Measurements from ENCODE around the gene PLEKHG7.

PLEKHG7 gene

DNA sequence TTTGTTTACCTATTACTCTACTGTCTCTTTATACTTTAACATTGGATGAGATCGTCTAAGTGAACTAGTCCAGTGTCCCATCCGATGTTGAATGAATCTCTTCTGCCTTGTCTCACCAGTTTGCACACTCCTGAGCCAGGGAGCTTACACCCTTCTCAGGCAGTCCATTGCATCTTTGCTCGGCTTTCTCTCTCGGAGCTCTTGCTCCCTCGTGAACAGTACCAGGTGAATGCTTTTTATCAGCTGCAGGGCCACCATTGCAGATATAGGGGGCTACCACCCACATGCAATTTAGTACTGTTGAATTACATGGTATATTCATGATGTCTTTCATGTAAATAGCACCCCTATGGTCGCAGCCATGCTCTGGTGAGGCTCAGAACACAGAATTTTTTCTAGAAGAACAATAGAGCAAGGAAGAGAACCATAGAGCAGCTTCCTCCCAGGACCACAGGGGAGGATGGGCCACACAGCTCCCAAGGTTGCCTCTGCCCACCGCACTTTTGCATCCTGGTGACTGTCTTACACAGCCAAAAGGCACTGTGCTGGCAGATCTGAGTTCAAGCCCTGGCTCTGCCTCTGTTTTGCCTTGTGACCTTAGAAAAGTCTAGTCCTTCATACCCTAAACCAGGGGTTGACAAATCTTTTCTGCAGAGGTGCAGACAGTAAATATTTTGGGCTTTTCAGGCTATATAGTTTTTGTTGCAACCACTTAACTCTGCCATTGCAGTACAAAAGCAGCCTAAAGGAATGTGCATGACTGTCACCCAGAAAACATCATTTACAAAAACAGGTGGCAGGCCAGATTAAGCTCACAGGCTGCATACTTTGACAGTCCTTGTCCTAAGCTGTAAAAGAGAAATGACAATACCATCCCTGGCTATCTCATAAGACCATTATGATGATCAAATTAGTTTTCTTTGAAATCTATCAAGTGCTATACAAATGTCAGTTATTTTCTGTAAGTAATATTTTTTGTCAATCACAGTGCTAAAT lies 35.4 kb downstream of the PLEKHG7 start:
- no peaks in the 10 kb centered on the region for H3K9me3 ChIP-seq (ENCODE audit: low read length)
- H3K27ac ChIP-seq (ENCODE audit: low read depth, low read length, poor library complexity, severe bottlenecking) = no peak overlapping the region
- H3K4me3 ChIP-seq (ENCODE audit: low read depth, low read length, poor library complexity, severe bottlenecking) = no peak overlapping the region
- H3K9me2 ChIP-seq (ENCODE audit: low read depth, low read length) = no peaks in the 10 kb centered on the region
- TF ChIP-seq EZH2 (IDR thresholded peaks at IDR 0.05; ENCODE audit: borderline replicate concordance, low read length) = no peak
- H2AFZ ChIP-seq (ENCODE audit: low read length) = no peak overlapping the region
- H3K79me2 ChIP-seq (ENCODE audit: insufficient read depth, low read length) = no peaks in the 10 kb centered on the region
- no peaks in the 10 kb centered on the region for H3F3A ChIP-seq (ENCODE audit: insufficient read depth, low read length)
- no peaks in the 10 kb centered on the region for H3K27me3 ChIP-seq (ENCODE audit: insufficient read depth, low read length)
- H3K4me2 ChIP-seq (ENCODE audit: low read length) = no peak overlapping the region
- no peaks in the 10 kb centered on the region for H4K20me1 ChIP-seq (ENCODE audit: insufficient read depth, low read length)
- H3K4me1 ChIP-seq (ENCODE audit: insufficient read depth, low read length, severe bottlenecking) = no peaks in the 10 kb centered on the region
- H3K36me3 ChIP-seq (ENCODE audit: insufficient read depth, low read length) = no peaks in the 10 kb centered on the region
- H3K9ac ChIP-seq (ENCODE audit: low read length) = no peak overlapping the region

DNA sequence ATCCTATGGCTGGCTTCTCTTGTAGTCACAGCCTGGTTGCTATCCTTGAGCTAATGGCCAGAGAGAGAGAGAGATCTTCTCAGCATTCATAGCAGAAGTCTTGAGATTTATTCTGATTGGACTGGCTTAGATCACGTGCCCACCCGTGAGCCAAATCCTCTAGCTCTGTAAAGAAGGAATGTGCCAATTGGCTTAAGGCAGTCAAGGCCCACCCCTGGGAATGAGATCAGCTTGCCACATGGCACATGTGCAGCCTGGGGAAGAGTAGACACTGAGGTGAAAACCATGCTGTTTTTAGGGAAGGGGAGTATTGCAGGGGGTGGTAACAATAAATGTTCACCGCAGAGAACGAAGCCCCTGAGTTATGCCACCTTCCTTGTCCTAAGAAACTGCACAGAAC lies 36.3 kb downstream of the PLEKHG7 start:
- H2AFZ ChIP-seq (ENCODE audit: low read length) = no peak overlapping the region
- H3K36me3 ChIP-seq (ENCODE audit: insufficient read depth, low read length) = no peaks in the 10 kb centered on the region
- H3K9ac ChIP-seq (ENCODE audit: low read length) = no peak overlapping the region
- no peaks in the 10 kb centered on the region for H4K20me1 ChIP-seq (ENCODE audit: insufficient read depth, low read length)
- no peaks in the 10 kb centered on the region for H3K9me3 ChIP-seq (ENCODE audit: low read length)
- H3K79me2 ChIP-seq (ENCODE audit: insufficient read depth, low read length) = no peaks in the 10 kb centered on the region
- no peaks in the 10 kb centered on the region for H3K4me1 ChIP-seq (ENCODE audit: insufficient read depth, low read length, severe bottlenecking)
- H3K4me3 ChIP-seq (ENCODE audit: low read depth, low read length, poor library complexity, severe bottlenecking) = no peak overlapping the region
- H3K27ac ChIP-seq (ENCODE audit: low read depth, low read length, poor library complexity, severe bottlenecking) = no peak overlapping the region
- no peaks in the 10 kb centered on the region for H3K27me3 ChIP-seq (ENCODE audit: insufficient read depth, low read length)
- TF ChIP-seq, protein P1, sequence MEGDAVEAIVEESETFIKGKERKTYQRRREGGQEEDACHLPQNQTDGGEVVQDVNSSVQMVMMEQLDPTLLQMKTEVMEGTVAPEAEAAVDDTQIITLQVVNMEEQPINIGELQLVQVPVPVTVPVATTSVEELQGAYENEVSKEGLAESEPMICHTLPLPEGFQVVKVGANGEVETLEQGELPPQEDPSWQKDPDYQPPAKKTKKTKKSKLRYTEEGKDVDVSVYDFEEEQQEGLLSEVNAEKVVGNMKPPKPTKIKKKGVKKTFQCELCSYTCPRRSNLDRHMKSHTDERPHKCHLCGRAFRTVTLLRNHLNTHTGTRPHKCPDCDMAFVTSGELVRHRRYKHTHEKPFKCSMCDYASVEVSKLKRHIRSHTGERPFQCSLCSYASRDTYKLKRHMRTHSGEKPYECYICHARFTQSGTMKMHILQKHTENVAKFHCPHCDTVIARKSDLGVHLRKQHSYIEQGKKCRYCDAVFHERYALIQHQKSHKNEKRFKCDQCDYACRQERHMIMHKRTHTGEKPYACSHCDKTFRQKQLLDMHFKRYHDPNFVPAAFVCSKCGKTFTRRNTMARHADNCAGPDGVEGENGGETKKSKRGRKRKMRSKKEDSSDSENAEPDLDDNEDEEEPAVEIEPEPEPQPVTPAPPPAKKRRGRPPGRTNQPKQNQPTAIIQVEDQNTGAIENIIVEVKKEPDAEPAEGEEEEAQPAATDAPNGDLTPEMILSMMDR (IDR thresholded peaks at IDR 0.05; ENCODE audit: low read length) = no peak
- no peak for TF ChIP-seq EZH2 (IDR thresholded peaks at IDR 0.05; ENCODE audit: borderline replicate concordance, low read length)
- no peaks in the 10 kb centered on the region for H3K9me2 ChIP-seq (ENCODE audit: low read depth, low read length)
- H3K4me2 ChIP-seq (ENCODE audit: low read length) = no peak overlapping the region
- H3F3A ChIP-seq (ENCODE audit: insufficient read depth, low read length) = no peaks in the 10 kb centered on the region

DNA sequence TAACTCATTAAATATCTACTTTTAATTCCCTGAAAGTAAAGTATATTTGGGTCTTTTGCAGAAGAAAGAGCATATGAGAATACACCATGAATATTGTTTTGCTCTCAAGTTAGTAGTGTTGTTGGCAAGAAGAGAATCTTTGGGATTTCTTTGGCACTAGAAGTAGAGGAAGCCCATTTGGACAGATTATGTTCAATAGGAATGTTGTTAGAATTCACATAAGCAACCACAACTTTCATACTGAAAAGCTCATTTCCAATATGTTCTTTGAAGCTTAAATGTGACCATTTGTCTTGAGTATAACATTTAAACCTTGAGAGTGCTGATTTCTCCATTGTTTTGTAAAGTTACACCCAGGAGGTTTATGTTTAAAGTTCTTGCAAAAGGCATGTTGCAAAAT lies 37.6 kb downstream of the PLEKHG7 start:
- Histone ChIP-seq H3F3A (ENCODE audit: insufficient read depth, low read length) (no peaks in the 10 kb centered on the region), H3K9me3 (ENCODE audit: low read length) (no peaks in the 10 kb centered on the region), H2AFZ (ENCODE audit: low read length) (no peak overlapping the region), H3K27ac (ENCODE audit: low read depth, low read length, poor library complexity, severe bottlenecking) (no peak overlapping the region), H4K20me1 (ENCODE audit: insufficient read depth, low read length) (no peaks in the 10 kb centered on the region), H3K27me3 (ENCODE audit: insufficient read depth, low read length) (no peaks in the 10 kb centered on the region), H3K4me1 (ENCODE audit: insufficient read depth, low read length, severe bottlenecking) (no peaks in the 10 kb centered on the region), H3K79me2 (ENCODE audit: insufficient read depth, low read length) (no peaks in the 10 kb centered on the region), H3K9me2 (ENCODE audit: low read depth, low read length) (no peaks in the 10 kb centered on the region), H3K9ac (ENCODE audit: low read length) (no peak overlapping the region), H3K36me3 (ENCODE audit: insufficient read depth, low read length) (no peaks in the 10 kb centered on the region), H3K4me2 (ENCODE audit: low read length) (no peak overlapping the region), H3K4me3 (ENCODE audit: low read depth, low read length, poor library complexity, severe bottlenecking) (no peak overlapping the region)
- TF ChIP-seq, protein P1 (IDR thresholded peaks at IDR 0.05; ENCODE audit: low read length) = no peak
- no peak for TF ChIP-seq EZH2 (IDR thresholded peaks at IDR 0.05; ENCODE audit: borderline replicate concordance, low read length)

Measured in OCI-LY1 (cell line).